ENCODE measurements around the gene AFMID. TPM values are rescaled to one million over a fixed set of nuclear protein-coding genes. Genes with fewer than 3 reads are reported as not detected.

AFMID gene
- total and polyA plus RNA-seq, 2 of the 8 experiments (the other 6 are each of a cell fraction or from before 2014, with no cell fraction given) = 49.0 to 53.0 TPM

- TF ChIP-seq SIX5 (IDR thresholded peaks at IDR 0.05; ENCODE audit: low read depth, low read length) (no peak), CEBPB (IDR thresholded peaks at IDR 0.05; ENCODE audit: low read depth, low read length) (no peak), GTF2F1 (IDR thresholded peaks at IDR 0.05; ENCODE audit: borderline replicate concordance, low read depth, low read length) (no peak), RAD21 (IDR thresholded peaks at IDR 0.05 in 1 of 2, conservative IDR thresholded peaks at IDR 0.05 in 1 of 2; ENCODE audit: low read depth in 2 of 2, low read length in 2 of 2) (no peak), TBP (IDR thresholded peaks at IDR 0.05; ENCODE audit: low read depth, low read length) (no peak), EP300 (IDR thresholded peaks at IDR 0.05; ENCODE audit: borderline replicate concordance in 1 of 2, low read depth in 2 of 2, low read length in 2 of 2) (no peak), CHD2 (IDR thresholded peaks at IDR 0.05; ENCODE audit: low read length) (no peak)
- TF ChIP-seq, protein P1, sequence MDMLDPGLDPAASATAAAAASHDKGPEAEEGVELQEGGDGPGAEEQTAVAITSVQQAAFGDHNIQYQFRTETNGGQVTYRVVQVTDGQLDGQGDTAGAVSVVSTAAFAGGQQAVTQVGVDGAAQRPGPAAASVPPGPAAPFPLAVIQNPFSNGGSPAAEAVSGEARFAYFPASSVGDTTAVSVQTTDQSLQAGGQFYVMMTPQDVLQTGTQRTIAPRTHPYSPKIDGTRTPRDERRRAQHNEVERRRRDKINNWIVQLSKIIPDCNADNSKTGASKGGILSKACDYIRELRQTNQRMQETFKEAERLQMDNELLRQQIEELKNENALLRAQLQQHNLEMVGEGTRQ (IDR thresholded peaks at IDR 0.05; ENCODE audit: low read length) = no peak
Measured at GRCh38 chr17:78184868-78185267, 2.3 kb upstream of the AFMID start (continued).

All from H1 (cell line).